SK-N-DZ (cell line): ENCODE results near the gene DISC1.
A peak's percentile ranks its signal among the peaks of the same experiment; 100 is the strongest.

Experiments used
- DNase-seq: peaks from one replicate; pipeline ENCODE4 v3.0.0-alpha.2; 2015; ENCODE audit warnings: low spot score

The DISC1 gene

GRCh38 chr1:231695439-231696255 lies 69.1 kb downstream of the DISC1 start:
- peak; percentile 45 for DNase-seq

GRCh38 chr1:231699784-231700183 lies 73.2 kb downstream of the DISC1 start:
- no peak for DNase-seq

- no peak for DNase-seq
Measured at GRCh38 chr1:231701306-231701705, 74.7 kb downstream of the DISC1 start.

DNA sequence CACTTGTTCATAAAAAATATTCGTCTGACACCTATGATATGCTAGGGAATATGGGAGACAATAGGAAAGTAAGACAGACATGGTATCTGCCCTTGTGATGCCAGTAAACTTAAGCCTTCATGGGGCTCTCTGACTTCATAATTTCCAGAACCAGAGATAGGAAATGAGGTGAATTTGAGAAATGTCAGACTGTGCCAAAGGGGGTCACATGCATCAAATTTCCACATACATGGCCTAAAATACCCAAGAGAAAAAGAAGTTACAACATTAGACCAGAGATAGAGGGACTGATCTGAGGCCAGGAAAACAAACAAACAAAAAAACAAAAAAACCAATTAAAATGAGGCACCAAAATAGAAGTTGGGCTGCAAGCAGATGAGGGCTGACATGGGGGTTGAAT lies 75.7 kb downstream of the DISC1 start:
- DNase-seq = no peak

DNA sequence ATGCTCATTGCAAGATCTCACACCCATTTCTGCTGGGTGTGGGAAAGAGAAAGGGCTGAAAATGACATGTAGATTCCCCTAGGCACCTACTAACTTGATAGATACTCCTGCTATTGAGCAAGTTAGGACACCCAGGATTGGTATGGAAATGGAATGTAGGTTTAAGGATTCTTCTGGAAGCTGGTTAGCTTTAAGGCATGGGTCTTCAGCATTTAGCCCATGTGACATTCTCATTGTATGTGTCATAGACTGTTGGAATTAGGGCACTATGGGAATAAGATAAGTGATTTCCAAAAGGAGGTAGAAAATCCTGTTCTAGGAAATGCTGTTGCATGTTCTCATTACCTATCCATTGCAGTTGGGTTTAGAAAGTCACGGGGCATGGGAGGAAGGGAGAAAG lies 76.2 kb downstream of the DISC1 start:
- DNase-seq = no peak

DNA sequence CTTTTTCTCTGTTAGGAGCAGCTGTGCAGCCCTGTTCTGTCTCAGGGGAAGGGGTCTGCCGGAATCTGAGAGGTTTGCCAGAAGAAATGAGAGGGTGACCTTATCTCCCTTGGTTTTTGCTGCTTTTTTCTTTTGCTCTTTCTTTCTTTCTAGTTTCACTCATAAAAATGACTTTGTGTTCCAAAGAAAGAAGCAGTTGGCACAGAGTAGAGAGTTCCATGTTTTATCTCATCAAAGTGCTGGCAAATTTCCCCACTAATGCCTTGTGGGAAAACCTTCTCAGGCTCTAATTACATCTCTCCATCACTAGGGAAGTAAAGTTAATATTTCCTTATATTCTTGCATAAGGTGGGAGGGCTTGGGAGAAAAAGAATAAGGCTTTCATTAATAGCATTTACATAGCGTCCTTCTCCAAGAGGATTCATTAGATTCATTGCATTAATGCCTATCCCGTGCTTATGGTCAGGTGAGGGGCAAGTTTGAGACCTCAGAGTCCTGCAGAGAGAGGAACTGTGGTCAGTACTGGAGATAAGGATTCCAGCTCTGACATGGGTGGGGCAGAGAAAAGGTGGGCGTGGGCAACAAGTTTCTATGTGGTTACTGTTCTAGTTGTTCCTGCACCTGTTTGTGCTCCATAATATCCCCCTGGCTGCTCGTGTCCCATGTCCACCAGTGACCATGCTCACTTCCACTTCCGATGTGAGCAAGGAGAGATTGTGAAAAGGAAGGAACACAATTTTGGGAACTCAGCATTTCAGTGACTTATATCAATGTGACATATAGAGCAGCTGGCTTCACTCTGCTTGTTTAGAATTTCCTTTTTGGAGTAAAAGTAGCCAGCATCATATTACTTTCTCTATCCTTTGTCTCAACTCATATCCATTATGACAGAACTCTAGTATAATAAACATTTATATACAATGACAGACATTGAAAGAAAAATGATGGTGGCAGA lies 79.5 kb downstream of the DISC1 start:
- no peak for DNase-seq

DNA sequence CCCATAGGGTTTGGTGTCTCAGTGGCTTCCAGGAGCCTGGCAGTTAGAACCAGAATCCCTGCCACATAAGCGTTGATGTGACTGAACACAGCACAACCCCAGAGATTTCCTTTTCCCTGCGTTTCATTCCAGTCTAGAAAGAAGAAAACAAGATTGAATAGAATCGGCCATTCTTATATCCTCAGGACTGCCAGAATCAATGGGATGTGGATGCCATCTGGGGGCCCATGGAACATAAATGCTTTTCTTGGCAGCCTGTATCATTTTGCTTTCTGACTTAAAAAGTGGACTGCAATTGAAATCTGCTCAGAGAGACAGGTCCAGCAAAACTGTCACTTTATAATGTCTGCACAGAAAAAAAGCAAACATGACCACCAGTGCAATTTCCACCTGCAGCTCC lies 80.3 kb downstream of the DISC1 start:
- DNase-seq = no peak

DNA sequence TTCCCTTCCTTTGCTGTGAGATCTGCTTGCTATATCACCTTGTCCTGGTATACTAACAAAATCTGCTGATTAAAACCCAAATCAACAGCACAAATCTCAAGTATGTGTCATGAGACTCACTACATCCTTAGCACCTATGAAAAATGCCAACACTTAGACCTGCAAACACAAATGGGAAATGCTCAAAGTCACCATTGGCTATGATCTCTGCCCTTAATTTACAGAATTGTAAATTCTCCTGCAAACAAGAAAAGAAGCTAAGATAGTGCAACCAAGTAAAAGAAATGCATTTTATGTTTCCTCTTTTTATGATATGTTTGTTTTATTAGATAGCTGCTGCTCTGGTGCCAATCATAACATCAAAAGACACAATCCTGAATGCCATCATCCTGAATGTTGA lies 80.8 kb downstream of the DISC1 start:
- no peak for DNase-seq

GRCh38 chr1:231708394-231708793 lies 81.8 kb downstream of the DISC1 start:
- no peak for DNase-seq

DNA sequence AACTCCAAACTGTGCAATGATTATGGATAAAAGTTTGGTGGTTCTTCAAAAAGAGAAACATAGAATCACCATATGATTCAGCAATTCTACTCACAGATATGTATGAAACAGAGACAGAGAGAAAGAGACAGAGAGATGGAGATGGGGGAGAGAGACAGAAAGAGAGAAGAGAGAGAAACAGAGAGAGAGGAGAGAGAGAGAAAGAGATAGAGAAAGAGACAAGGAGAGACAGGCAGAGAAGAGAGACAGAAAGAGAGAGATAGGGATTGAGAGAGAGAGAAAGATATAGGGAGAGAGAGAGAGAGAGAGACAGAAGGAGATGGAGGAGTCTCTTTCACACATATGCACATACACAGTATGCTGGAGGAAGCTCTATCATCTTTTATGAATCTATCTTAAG lies 87.8 kb downstream of the DISC1 start:
- no peak for DNase-seq

DNA sequence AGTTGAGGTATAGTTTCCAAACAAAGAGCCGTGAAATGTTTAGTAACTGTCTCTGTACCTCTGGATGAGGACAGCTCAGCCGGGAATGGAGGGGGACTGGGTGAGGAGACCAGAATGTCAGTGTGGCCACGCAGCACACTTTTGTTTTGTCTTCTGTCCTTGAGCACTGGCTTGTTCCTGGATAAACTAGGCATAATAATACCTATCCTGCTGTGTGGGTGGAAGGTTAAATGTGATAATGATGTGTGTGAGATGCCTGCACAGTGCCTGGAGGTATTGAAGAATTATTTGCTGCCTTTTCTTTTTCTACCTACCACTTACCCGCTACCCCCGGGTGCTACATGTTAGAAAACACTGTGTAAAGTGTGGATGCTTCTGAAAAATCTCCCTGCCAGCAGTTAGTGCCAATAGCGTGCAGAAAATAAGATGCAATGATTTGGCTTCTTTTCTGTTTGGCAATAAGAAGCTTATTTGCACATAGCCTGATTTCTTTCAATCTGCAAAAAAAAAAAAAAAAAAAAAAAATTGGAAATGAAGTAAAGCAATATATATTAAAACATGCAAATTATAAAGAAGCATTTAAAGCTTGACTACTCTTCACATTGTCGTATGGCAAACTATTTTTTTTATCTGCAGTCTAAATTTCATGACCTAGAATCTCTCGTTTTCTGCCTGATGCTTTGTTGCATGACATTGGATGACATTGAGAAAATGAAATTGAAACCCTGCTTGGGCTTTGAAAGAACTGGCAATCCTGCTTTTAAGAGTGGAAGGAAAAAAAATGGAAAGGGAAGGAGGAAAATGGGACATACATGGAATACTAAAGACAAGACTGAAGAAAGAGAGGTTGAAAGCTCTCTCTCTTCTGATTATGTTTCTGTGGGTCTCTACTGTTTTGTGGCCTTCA lies 89.5 kb downstream of the DISC1 start:
- no peak for DNase-seq

DNA sequence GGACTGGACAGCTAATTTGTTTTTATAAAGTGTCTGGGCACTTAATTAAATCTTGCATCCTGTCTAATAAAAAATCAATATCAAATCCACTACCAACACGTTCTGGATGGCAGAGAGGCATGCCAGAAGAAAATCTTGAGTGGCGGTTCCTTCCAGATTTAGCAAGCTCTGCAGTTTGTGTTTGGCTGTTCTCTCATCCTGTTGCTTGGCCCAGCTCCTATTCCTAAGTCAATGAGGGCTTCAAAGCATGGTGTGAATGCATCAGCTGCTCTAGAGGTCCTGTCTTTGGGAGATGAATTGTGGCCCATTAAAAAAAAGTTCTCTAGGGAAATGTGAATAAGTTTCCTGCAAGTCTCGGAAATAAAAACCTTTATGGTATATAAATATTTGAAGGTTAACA lies 90.3 kb downstream of the DISC1 start:
- no peak for DNase-seq

- DNase-seq = no peak
Measured at GRCh38 chr1:231719485-231720183, 93.0 kb downstream of the DISC1 start.

DNA sequence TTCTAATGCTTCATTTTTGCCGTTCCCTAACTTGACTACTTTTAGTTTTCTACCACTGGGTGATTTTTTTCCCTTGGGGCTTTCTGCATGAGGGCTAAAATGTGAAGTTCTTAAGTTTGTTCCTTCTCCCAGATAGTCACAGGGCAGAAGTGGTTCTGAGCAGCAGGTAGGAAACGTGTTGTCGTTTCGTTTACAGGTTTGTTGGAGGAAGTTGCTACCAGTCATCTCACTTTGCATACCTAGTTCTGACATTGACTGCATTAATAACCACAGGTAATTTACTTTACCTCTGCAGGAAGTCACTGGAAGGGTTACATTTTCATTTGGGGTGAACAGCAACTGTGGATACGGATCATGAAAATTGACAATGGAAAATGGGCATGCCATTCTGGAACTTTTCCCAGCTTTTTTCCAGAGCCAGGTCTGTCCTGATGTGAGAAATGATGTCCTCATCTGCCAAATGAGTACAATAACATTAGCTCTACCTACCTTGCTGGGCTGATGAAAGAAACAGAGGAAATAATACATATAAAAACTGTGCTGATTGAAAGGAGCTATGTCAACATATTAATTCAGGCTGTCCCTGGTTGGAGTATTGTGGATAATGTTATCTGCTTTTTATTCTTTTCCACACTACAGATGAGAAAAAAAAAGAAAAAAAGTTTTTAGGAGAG lies 94.2 kb downstream of the DISC1 start:
- no peak for DNase-seq

- no peak for DNase-seq
Measured at GRCh38 chr1:231721436-231721835, 94.8 kb downstream of the DISC1 start.

GRCh38 chr1:231722356-231722755 lies 95.8 kb downstream of the DISC1 start:
- DNase-seq = no peak

GRCh38 chr1:231723146-231723545 lies 96.6 kb downstream of the DISC1 start:
- DNase-seq = no peak

DNA sequence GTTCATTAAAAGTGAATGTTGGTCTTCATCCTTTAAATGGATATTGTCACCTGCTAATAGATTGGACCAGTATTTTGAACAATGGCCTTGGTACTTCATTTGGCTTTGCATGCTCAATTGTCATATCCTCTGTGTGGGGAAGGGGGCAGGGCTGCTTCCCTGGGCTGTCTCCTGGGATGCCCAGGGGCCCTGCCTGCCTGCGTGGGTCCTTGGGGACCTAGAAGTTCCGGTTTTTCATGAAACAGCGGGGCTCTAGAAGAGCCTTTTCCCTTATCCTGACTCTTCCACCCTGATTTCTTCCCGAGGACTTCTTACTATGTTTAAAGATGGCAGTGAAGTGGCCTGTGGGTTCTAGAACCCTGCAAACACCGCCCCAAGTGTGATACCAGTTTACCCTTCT lies 97.5 kb downstream of the DISC1 start:
- no peak for DNase-seq

DNA sequence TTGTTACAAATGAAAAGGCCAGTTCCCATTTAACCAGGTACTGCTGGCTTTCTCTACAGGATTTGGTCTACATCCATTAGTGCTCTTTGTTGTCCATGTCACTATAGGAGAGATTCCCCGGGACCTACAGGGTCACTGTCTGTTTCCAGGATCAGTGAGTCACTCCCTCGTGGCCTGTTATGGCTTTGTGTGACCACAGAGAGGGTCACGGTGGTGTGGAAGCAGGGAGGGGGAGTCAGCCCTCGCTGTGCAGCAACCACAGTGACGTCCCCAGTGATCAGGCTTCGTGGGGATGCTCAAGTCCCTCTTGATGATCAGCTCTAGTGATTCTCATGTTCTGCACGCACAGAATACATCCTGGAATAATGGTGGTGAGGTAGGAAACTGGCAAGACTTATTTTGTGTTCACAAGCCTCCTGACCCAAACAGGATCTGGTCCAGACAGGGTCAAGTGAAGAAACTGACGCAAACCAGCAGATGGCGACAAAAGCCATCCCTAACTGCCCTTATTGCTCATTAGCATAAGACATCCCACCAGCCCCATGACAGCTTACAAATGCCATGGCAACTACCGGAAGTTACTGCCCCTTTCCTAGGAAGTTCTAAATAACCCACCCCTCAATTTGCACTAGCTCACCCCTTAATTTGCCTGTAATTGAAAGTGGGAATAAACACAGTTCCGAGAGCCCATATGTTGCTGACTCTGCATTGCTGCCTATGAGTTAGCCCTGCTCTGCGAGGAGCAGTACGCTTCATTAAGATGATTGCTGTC lies 98.5 kb downstream of the DISC1 start:
- DNase-seq = peak; percentile 53

DNA sequence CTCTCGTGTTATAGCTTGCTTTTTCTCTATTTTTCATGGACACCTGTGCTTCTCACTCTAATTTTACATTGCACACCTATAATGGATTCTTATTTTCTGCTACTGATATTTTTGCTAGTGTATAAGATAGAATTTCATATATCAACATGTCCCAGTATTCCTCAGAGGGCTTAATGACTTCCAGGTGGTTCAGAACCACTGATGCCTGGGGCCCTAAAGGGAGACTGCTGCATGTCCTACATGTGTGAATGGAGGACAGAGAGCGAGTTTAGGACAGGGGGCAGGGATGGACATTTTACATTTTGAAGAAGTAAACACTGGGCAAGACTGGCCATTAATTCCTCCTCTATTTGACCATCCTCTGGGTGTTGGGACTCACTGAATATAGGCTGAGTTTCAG lies 100.6 kb downstream of the DISC1 start:
- DNase-seq = no peak
